ENCODE measurements around the gene LKAAEAR1. TPM values are rescaled to one million over a fixed set of nuclear protein-coding genes. Genes with fewer than 3 reads are reported as not detected.

Gene LKAAEAR1
- total and polyA plus RNA-seq, 2 experiments from 2014 or later = 1.8 TPM; not detected in 1

GRCh38 chr20:64129146-64129782, 45.1 kb upstream of the LKAAEAR1 start:
- Histone ChIP-seq H3K27ac (ENCODE audit: low read depth) (no peak overlapping the region), H3F3A (replicated peaks; ENCODE audit: low read depth) (no peaks in the 10 kb centered on the region), H3K27me3 (ENCODE audit: insufficient read depth) (no peaks in the 10 kb centered on the region), H3K4me1 (ENCODE audit: insufficient read depth) (no peaks in the 10 kb centered on the region), H3K36me3 (ENCODE audit: insufficient read depth) (no peaks in the 10 kb centered on the region), H3K4me2 (no peak overlapping the region), H3K9me2 (ENCODE audit: insufficient read depth) (no peaks in the 10 kb centered on the region), H3K4me3 (no peak overlapping the region), H3K79me2 (replicated peaks; ENCODE audit: insufficient read depth) (no peaks in the 10 kb centered on the region), H4K20me1 (replicated peaks; ENCODE audit: insufficient read depth) (no peaks in the 10 kb centered on the region), H2AFZ (no peak overlapping the region)
- TF ChIP-seq STAT1 (IDR thresholded peaks at IDR 0.05; ENCODE audit: unreplicated experiment) = no peak
- no peak for TF ChIP-seq ZNF114 (CRISPR knock-in tag; IDR thresholded peaks at IDR 0.05)
- no peak for TF ChIP-seq ETS1 (IDR thresholded peaks at IDR 0.05)
- no peak for TF ChIP-seq CTCF (conservative IDR thresholded peaks at IDR 0.05; ENCODE audit: low read depth in 2 of 2)
- no peak for TF ChIP-seq ZNF462 (CRISPR knock-in tag; IDR thresholded peaks at IDR 0.05)
- TF ChIP-seq JUNB (IDR thresholded peaks at IDR 0.05; ENCODE audit: unreplicated experiment) = no peak
- no peak for TF ChIP-seq EZH2 (IDR thresholded peaks at IDR 0.05; ENCODE audit: low read depth, unreplicated experiment)
- TF ChIP-seq NANOG (IDR thresholded peaks at IDR 0.05; ENCODE audit: borderline replicate concordance) = no peak
- no peak for TF ChIP-seq ZNF331 (CRISPR knock-in tag; IDR thresholded peaks at IDR 0.05; ENCODE audit: low read depth)
- no peak for TF ChIP-seq CREB1 (CRISPR knock-in tag; IDR thresholded peaks at IDR 0.05; ENCODE audit: low read depth)
- TF ChIP-seq POLR2AphosphoS5 (IDR thresholded peaks at IDR 0.05; ENCODE audit: low read depth) = no peak
- TF ChIP-seq EZH2phosphoT487 (IDR thresholded peaks at IDR 0.05; ENCODE audit: unreplicated experiment) = no peak
- no peak for TF ChIP-seq REST (IDR thresholded peaks at IDR 0.05; ENCODE audit: unreplicated experiment)
- ATAC-seq (no peak), DNase-seq (ENCODE audit: low spot score) (no peak)
- Mint-ChIP-seq H3K36me3 (ENCODE audit: low read depth) (no peaks in the 10 kb centered on the region), H3K27ac (no peak overlapping the region), H3K27me3 (ENCODE audit: insufficient read depth, low read depth, poor library complexity) (no peaks in the 10 kb centered on the region), H3K9me3 (peaks cover 10% of the 10 kb centered on the region), H3K4me1 (no peaks in the 10 kb centered on the region), H3K4me3 (no peak overlapping the region)
